NCI-H345 (cell line): ENCODE measurements around the gene GHDC.
A peak's percentile ranks its signal among the peaks of the same experiment; 100 is the strongest.
"Not testable (repeated sequence)": the region's sequence is repeated elsewhere in the genome, so short reads cannot be mapped to it uniquely, and the experiment has no call there.

Experiments used
- DNase-seq: peaks from one replicate; lab custom pipeline; 2025; lab: John Stamatoyannopoulos, UW

Gene GHDC, protein sequence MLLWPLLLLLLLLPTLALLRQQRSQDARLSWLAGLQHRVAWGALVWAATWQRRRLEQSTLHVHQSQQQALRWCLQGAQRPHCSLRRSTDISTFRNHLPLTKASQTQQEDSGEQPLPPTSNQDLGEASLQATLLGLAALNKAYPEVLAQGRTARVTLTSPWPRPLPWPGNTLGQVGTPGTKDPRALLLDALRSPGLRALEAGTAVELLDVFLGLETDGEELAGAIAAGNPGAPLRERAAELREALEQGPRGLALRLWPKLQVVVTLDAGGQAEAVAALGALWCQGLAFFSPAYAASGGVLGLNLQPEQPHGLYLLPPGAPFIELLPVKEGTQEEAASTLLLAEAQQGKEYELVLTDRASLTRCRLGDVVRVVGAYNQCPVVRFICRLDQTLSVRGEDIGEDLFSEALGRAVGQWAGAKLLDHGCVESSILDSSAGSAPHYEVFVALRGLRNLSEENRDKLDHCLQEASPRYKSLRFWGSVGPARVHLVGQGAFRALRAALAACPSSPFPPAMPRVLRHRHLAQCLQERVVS

DNA sequence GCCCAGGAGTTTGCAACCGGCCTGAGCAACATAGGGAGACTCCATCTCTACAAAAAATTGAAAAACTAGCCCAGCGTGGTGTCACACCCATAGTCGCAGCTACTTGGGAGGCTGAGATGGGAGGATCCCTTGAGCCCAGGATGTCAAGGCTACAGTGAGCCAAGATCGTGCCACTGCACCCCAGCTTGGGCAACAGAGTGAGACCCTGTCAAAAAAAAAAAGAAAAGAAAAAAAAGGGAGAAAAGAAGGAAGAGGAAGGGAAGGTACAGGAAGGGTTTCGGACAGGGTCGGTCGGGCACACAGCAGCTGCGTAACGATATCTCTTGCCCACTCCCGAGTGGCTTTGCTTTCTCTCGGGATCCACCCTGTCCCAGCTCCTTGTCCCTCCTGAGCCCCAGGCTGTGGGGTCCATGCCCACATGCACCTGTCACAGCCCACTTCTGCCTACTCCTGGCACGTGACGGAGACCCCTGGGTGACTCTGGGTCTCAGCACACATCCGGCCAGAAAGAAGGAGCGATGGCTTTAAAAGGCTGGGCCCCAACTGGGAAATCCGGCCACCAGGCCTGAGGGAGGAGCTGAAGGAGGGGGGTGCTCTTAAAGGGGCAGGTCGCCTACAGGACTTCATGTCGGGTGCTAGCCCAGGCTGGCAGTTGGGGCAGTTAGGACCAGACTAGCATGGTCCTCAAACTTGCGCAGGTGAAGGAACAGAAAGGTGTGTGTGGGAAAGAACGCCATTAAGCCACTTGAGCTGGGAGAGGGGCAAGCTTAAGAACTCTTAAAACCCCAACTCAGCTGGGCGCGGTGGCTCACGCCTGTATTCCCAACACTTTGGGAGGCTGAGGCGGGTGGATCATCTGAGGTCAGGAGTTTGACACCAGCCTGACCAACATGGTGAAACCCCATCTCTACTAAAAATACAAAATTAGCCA lies at the start of gene GHDC:
Gene GHDC, minus strand, starts transcription at position 526 of the 931 bp plus-strand sequence. CDS start 913 bp downstream, outside the sequence.
- peak; percentile 87 for DNase-seq

GRCh38 chr17:42243493-42243982 lies 49.2 kb upstream of the GHDC start:
- DNase-seq = no peak

DNA sequence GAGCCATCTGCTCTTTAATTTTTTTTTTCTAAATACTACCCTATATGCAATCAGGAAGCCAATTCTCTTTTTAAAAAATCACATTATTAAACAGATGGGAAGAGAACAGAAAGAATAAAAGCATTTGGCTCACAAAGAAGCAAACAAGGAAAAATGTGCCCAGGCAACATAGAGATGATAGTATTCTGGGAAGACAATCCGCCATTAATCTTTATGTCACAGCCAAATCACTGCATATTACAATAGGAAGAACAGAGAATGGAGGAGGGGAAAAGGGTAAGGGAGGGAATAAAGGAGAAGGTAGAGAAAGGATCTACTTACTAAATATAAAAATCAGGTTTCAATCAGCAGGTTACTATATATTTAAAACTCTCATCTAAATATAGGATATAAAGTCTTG lies 47.6 kb upstream of the GHDC start:
- DNase-seq = no peak

DNA sequence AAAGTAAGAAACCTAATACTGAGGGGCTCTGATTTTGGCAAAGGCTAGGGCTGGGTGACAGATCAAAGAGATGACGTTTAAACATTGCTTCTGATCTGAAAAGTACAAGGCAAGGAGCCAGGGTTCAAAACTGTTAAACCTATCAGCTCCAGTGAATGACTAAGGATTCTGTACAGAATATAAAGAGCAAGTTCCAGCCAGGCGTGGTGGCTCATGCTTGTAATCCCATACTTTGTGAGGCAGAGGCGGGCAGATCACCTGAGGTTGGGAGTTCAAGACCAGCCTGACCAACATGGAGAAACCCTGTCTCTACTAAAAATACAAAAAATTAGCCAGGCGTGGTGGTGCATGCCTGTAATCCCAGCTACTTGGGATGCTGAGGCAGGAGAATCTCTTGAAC lies 46.6 kb upstream of the GHDC start:
- not testable (repeated sequence) for DNase-seq

- DNase-seq = no peak
Measured at GRCh38 chr17:42240201-42240600, 45.9 kb upstream of the GHDC start.

- DNase-seq = not testable (repeated sequence)
Measured at GRCh38 chr17:42239576-42239975, 45.3 kb upstream of the GHDC start.

DNA sequence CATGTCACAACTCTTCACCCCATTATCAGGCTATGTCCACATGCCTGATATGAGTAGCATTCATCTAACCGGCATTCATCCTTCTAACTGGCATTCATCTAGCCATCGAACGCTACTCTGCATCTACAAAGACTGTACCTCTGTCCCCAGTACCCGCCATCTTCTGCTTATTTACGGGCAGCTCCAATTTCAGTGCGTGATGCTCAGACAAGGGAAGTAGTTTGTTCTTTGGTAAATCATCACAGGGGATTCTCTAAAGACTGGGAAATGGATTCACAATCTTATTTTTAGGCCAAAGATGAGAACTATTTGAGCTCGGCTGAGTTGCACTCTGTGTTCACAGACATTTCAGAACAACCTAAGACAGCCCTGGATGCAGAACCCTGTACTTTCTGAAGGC lies 42.5 kb upstream of the GHDC start:
- no peak for DNase-seq

- DNase-seq = no peak
Measured at GRCh38 chr17:42233994-42234393, 39.7 kb upstream of the GHDC start.

- no peak for DNase-seq
Measured at GRCh38 chr17:42233156-42233555, 38.9 kb upstream of the GHDC start.

DNA sequence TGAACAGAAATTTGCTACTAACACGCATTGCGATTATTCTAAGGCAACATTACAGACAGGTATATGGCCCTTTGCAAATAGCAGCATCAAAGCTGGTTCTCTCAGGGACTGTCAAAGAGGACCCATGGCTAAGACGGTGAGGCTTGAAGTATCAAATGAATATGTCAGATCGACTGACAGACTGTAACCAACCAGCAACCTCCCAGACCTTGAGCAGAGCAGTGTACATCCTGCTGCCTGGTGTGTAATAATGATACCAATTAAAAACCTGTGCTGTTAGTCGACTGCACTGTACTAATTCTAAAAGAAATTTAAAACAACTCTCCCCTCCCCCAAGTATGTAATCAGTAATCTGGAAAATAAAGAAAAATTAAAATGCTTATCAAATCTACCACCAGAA lies 35.9 kb upstream of the GHDC start:
- no peak for DNase-seq

GRCh38 chr17:42227849-42228700 lies 33.8 kb upstream of the GHDC start:
- DNase-seq = no peak

DNA sequence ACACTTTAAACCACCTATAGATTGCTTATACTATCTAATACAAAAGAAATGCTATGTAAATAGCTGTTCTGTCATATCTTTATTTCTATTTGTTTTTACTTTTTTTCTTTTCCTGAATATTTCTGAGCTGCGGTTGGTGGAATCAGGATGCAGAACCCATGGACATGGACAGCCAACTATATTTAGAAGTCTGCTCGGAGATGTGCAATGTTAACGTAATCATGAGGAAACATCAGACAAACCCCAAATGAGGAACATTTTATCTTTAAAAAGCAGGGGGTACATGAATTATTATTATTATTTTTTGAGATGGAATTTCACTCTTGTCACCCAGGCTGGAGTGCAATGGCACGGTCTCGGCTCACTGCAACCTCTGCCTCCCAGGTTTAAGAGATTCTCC lies 31.4 kb upstream of the GHDC start:
- no peak for DNase-seq

DNA sequence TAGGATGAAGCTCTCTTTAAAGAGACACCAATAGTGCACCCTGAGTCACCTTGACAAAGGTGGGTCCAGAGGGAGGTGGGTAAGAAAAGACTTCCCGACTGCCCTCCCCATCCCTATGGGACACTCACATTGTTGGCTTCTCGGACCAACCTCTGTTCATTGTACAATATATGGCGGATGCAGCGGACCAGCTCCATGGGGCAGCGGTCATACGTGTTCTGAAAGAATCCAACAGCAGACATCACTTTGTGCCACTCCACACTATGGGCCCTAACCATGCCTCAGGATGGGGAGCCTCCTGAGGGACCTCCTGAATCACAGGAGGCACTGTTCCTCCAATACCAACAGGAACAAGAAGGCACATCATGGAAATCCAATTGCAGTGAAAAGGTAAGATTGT lies 30.4 kb upstream of the GHDC start:
- no peak for DNase-seq

DNA sequence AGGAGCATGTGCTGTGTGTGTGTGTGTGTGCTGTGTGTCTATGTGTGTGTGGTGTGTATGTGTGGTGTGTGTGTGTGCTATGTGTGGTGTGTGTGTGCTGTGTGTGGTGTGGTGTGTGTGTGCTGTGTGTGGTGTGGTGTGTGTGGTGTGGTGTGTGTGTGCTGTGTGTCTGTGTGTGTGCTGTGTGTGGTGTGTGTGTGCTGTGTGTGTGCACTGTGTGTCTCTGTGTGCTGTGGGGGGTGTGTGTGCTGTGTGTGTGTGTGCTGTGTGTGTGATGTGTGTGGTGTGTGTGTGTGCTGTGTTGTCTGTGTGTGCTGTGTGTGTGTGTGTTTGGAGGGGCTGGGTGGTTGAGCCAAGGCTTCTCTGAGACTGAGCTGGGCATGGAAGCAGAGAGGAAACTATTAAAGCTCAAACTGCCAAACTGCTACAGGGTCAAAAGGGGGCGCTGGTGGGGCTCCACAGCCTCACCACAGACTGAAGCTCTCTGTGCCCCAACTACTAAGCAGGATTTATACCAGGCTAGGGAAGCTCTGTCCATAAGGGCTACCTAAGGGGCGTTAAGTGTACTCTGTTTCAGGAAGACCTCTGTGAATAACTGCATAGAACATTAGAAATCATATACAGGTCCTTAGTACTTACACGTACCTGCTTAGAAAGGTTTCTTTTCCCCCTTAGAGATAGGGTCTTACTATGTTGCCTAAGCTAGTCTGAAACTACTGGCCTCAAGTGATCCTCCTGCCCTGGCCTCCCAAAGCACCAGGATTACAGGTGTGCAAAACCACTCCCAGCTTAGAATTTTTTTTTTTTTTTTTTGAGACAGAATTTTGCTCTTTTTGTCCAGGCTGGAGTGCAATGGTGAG lies 27.8 kb upstream of the GHDC start:
- peak; percentile 2 for DNase-seq

DNA sequence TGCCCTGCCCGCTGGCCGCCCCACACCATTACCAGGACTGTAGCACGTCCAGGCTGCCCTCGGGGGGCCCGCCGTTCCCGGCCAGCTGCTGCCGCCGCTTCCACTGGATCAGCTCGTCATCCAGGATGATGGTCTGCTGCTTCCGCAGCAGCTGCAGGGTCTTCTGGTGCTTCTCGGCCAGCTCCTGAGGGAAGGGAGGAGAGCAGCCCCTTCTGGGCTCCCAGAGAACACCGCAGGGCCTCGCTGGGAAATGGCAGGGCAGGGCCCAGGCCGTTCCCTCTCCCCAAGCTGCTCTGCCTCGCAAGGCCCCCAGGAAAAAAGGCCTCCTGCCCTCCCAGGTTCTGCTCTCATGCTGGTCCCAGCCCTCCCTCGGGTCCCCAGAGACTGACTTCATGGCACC lies 25.0 kb upstream of the GHDC start:
- not testable (repeated sequence) for DNase-seq

- DNase-seq = no peak
Measured at GRCh38 chr17:42214156-42214555, 19.9 kb upstream of the GHDC start.

GRCh38 chr17:42212382-42212781 lies 18.1 kb upstream of the GHDC start:
- DNase-seq = no peak

GRCh38 chr17:42211921-42212341 lies 17.6 kb upstream of the GHDC start:
- not testable (repeated sequence) for DNase-seq

DNA sequence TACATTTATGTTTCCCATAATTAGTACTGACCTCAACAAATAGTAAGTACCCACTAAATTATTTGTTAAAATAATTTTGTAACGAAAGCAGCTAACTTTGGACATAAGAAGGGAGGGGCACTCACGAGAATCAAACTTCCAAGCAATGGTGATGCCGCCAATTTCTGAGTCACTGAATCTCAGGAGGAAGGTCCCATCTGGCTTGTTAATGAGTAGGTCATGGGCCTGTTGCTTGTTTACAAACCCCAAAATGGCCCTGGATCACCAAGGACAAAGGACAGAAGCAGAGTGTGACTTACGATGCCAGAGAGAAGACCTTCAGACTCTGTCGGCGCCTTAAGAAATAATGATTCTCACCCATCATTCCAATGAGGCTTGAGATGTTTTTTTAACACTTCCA lies 15.8 kb upstream of the GHDC start:
- no peak for DNase-seq

DNA sequence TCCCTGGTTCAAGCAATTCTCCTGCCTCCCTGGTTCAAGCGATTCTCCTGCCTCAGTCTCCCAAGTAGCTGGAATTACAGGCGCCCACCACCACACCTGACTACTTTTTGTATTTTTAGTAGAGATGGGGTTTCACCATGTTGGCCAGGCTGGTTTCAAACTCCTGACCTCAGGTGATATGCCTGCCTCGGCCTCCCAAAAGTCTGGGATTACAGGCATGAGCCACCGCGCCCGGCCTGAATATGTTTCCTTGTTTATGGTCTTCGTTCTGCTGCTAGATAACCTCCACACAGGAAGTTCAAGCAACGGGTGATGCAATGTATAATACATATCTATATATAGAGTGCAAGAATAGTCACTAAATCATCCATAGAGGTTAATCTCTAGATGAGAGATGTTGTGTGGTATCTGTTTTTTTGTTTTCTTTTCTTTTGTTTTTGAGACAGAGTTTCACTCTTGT lies 11.9 kb upstream of the GHDC start:
- DNase-seq = not testable (repeated sequence)
